22Rv1 (cell line): ENCODE results near the gene PKP4.

Experiments used
- H3K27ac ChIP-seq: fragments of 450-650 bp; 2 replicates; pipeline ENCODE4 v1.5.1; 2017
- ZFX ChIP-seq: fragments of 450-650 bp; IDR thresholded peaks from 2 replicates; pipeline ENCODE4 v1.6.1; 2017; ENCODE audit warnings: antibody characterized with exemption, borderline replicate concordance
- TF ChIP-seq, protein P1 (sequence below): fragments of 450-650 bp; IDR thresholded peaks from 2 replicates; pipeline ENCODE4 v1.5.1; 2017; ENCODE audit warnings: mild to moderate bottlenecking

The PKP4 gene

DNA sequence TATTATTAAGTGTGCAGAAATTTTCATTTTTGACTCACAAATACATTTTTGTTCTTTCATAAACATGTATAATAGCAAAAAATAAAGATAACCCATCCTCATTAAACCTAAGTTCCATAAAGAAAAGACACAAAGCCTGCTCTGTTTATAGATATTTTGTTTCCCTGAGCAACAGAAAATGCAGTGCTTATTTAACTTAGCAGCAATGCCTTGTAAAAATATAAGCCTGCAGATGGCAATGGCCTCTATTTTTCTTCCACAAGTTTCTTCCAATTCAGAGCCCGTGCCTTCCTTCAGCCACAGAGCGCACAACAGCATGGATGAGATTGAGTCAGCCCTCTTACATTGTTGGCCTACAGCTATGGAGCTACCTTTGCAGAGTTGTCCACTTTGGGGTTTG is 43.6 kb downstream of the PKP4 start:
- TF ChIP-seq, protein P1, sequence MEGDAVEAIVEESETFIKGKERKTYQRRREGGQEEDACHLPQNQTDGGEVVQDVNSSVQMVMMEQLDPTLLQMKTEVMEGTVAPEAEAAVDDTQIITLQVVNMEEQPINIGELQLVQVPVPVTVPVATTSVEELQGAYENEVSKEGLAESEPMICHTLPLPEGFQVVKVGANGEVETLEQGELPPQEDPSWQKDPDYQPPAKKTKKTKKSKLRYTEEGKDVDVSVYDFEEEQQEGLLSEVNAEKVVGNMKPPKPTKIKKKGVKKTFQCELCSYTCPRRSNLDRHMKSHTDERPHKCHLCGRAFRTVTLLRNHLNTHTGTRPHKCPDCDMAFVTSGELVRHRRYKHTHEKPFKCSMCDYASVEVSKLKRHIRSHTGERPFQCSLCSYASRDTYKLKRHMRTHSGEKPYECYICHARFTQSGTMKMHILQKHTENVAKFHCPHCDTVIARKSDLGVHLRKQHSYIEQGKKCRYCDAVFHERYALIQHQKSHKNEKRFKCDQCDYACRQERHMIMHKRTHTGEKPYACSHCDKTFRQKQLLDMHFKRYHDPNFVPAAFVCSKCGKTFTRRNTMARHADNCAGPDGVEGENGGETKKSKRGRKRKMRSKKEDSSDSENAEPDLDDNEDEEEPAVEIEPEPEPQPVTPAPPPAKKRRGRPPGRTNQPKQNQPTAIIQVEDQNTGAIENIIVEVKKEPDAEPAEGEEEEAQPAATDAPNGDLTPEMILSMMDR = no peak
- no peak for TF ChIP-seq ZFX
- H3K27ac ChIP-seq = no peak overlapping the region

DNA sequence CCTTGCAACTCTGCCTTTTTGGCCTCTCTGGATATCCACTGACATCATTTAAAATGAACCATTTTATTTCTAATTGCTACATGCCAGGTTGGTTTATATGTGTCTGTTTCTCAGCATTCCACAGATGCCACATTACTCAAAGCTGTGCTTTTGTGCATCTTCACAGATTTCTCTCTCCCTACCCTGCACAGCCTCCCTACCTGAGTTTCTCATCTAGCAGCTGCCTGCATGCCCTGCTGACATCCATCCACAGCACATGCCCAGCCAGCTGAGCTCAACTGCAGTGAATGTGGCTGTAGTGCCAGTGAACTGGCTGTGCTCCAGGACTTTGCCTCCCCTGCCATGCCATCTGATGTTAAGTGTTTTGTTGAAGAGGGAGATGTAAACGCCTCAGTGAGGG is 44.5 kb downstream of the PKP4 start:
- H3K27ac ChIP-seq = no peak overlapping the region
- TF ChIP-seq ZFX = no peak
- TF ChIP-seq, protein P1 = no peak

DNA sequence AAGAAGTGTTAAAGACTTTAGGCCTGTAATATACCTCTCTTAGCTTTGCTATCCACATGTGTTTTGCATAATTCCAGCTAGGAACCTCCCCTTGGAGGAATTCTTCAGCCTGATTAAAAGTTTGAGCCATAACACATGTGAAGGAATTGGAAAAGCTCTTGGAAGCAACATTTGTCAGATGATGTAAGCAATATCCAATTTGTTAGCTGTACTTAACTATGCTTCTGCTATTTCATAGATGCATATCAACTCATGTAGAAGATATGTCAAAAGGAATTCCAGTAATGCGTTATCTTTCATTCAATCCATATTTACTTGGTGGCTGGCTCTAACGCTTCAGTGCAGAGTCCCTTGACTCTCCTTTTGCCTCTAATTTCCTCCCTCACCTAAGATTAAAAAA is 46.2 kb downstream of the PKP4 start:
- TF ChIP-seq, protein P1 = no peak
- TF ChIP-seq ZFX = no peak
- no peak overlapping the region for H3K27ac ChIP-seq

DNA sequence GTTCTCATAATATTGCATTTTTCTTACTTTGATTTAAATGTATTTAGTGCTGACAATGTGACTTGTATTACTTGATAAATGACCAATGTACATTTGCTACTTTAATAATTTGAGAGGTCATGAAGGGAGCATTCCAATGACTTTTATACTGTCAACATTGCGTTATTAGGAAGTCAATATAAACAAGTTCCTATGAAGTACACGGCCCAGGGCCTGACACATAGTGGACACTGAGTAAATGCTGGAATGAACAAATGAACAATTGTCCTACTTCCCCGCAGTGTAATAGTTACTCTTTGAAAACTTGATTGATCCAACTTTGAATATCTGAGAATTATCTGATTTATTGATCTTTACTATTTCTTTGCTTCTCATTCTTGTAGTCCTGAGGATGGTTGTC is 47.3 kb downstream of the PKP4 start:
- no peak overlapping the region for H3K27ac ChIP-seq
- TF ChIP-seq ZFX = no peak
- TF ChIP-seq, protein P1 = no peak

DNA sequence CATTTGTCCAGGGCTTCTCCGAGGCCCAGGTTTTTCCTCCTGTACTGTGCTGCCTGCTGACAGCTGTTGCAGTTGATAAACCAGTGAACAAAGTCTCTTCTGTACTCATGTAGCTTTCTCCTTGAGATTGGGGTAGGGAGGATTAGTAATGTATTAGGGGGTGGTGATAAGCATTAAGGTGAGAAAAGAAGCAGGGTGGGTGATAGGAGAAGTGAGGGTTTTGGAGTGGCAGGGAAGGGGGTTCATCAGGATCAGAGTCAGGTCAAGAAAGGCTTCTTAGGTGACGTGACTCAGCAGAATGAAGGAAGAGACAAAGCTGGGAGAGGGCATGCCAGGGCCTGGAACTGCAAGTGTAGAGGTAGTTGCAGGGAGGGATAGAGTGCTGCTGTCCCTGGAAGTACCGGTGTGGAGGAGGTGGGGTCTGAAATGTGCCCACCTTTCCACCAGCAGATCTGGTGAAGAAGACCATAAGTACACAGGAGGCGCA is 48.7 kb downstream of the PKP4 start:
- no peak overlapping the region for H3K27ac ChIP-seq

DNA sequence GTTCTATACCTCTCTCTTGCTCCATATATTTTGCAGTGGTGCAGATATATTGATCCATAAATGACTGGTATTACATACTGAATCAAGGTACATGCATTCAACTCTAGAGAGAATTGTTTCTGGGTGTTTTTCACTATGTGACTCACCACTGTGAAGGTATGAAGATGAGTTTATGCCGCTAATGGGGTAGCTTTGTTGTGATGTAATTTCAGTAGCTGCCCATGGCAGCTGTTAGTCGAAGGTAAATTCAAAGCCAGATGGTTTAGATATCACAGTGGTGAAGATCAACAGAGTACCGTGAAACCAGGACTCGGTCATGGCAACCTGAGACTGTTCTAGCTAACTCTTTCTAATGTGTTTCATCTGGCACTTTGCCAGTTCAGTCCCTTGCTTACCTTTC is 50.4 kb downstream of the PKP4 start:
- no peak overlapping the region for H3K27ac ChIP-seq
- TF ChIP-seq, protein P1 = no peak
- TF ChIP-seq ZFX = no peak

More for the DNA sequence above, 48.7 kb downstream of the PKP4 start:
- TF ChIP-seq, protein P1 = no peak
- no peak for TF ChIP-seq ZFX

DNA sequence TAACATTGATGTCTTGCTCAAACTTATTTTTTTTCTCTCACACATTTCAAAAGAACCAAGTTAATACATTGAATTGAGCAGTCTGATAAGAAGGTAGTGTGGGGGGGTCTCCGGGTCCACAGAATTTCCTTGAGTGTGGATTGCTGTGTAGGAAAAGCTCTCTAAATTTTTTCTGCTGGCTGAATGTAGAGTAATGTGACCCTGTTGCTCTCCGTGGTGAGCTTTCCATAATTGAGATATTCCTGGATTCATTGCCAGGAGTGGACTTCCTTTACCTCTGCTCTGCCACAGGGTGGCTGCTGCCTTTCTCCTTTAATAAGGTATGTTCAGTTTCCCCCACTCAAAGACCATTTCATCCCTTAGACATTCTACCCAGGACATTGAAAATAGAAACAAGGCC is 50.9 kb downstream of the PKP4 start:
- TF ChIP-seq ZFX = no peak
- TF ChIP-seq, protein P1 = no peak
- H3K27ac ChIP-seq = no peak overlapping the region
